ENCODE measurements around the gene KIF13A.

- TF ChIP-seq CTCF (IDR thresholded peaks at IDR 0.05) (no peak), POLR2A (IDR thresholded peaks at IDR 0.05) (no peak)
Measured at GRCh38 chr6:17941318-17941717, 46.1 kb downstream of the KIF13A start.
